ENCODE data around the gene LAMTOR4.
A peak's percentile ranks its signal among the peaks of the same experiment; 100 is the strongest.
"Not testable (repeated sequence)": the region's sequence is repeated elsewhere in the genome, so short reads cannot be mapped to it uniquely, and the experiment has no call there.

Gene LAMTOR4

DNA sequence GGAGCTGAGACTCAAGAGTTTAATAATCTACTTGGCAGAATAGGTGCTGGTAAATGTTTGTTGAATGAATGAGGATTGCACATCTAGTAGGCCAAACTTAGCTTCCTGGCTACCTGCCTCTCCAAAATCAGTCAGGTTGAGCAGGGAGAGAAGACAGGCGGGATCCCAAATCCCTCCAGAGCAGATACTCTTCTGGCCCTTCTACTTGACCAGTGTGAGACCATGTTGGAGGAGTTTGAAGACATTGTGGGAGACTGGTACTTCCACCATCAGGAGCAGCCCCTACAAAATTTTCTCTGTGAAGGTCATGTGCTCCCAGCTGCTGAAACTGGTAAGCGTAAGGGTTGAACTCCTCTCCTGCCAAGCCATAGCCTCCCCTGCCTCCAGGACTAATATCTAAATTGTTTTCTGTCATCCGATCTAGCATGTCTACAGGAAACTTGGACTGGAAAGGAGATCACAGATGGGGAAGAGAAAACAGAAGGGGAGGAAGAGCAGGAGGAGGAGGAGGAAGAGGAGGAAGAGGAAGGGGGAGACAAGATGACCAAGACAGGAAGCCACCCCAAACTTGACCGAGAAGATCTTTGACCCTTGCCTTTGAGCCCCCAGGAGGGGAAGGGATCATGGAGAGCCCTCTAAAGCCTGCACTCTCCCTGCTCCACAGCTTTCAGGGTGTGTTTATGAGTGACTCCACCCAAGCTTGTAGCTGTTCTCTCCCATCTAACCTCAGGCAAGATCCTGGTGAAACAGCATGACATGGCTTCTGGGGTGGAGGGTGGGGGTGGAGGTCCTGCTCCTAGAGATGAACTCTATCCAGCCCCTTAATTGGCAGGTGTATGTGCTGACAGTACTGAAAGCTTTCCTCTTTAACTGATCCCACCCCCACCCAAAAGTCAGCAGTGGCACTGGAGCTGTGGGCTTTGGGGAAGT, 24.2 kb upstream of the LAMTOR4 start:
- no peak for DNase-seq

DNA sequence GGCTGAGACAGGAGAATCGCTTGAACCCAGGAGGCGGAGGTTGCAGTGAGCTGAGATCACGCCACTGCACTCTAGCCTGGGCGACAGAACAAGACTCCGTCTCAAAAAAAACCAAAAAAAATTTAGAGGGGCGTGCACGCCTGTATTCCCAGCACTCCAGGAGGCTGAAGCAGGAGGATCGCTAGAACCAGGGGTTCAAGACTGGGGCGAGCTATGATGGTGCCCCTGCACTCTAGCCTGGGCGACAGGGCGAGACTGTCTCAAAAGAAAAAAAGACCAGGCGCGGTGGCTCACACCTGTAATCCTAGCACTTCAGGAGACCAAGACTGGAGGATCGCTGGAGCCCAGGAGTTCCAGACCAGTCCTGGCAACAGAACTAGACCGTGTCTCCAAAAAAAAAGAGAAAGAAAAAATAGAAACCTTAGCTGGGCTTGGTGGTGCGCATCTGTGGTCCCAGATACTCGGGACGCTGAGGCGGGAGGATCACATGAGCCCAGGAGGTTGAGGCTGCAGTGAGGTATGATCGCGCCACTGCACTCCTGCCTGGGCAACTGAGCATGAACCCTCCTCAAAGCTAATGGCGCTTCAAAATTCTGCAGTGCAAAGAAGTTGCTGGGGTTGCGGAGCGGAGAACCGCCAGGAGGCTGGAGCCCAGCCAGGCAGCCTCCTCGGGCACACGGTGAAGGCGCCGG, 22.3 kb upstream of the LAMTOR4 start:
- DNase-seq: no peak

DNA sequence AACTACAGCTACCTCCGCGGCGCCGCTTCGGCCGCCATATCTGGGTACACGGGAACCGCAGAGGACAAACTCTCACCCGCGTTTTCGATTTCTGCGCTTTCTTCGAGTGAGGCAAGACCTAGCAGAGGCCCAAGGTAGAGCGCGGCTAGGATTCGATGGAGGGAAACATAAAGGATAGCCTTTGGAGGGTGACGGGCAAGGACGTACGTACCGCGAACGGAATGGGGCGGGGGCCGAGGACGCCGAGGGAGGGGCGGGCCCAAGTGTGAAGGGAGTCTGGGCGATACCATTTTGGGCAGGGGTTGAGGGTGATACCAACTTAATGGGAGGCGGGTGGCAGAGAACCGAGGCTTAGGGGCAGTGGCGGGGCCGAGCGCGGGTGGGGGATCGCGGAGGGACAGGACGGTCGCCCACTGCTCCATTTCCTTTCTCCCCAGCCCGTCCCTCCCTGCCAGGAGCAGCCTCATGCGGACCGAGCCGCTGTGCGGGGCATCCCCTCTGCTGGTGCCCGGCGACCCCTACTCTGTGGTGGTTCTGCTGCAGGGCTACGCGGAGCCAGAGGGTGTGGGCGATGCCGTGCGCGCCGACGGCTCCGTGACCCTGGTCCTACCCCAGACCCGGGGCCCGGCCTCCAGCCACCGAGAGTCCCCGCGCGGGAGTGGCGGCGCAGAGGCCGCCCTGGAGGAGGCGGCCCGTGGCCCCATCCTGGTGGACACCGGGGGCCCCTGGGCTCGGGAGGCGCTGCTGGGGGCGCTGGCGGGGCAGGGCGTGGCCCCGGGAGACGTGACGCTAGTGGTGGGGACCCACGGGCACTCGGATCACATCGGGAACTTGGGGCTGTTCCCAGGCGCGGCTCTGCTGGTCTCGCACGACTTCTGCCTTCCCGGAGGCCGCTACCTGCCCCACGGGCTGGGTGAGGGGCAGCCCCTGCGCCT, 21.5 kb upstream of the LAMTOR4 start, which contains the start of gene MBLAC1:
MBLAC1 (plus strand) TSS at position 37 of the 935 bp plus-strand sequence; CDS start at position 466, 429 bp downstream.
- DNase-seq: peak; percentile 68

DNA sequence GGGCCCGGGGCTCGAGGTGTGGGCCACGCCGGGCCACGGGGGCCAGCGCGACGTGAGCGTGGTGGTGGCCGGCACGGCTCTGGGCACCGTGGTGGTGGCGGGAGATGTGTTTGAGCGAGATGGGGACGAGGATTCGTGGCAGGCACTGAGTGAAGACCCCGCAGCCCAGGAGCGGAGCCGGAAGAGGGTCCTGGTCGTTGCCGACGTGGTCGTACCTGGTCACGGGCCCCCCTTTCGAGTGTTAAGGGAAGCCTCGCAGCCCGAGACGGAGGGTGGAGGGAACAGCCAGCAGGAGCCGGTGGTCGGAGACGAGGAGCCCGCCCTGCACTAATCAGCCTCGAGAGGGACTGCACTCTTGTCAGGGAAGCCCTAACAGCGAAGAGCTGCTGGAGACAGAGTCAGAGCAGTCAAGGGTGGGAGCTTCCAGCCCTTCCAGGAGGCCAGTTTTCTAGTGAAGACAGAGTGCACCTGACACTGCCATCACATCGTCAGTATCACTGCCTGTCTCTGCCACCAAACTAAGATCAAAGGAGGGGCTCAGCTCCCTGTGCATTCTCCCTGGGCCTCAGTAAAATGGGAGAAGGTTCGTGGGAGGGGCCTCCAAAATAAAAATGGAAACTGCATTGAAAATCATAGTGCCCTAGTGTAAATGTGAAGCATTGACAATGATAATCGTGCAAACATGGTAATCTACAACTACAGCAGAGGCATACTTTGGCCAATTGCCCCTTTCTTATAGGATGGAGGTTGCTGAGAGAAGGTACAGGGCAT, 20.7 kb upstream of the LAMTOR4 start:
- DNase-seq: no peak

DNA sequence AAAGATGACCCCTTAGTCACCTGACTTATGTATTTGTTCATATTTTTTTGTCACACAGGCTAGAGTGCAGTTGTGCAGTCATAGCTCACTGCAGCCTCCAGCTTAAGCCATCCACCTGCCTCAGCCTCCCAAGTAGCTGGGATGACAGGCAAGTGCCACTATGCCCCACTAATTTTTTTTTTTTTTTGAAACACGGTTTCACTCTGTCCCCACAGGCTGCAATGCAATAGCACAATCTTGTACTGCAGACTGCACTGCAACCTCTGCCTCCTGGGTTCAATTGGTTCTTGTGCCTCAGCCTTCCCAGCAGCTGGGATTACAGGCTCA, 20.1 kb upstream of the LAMTOR4 start:
- no peak for DNase-seq

DNA sequence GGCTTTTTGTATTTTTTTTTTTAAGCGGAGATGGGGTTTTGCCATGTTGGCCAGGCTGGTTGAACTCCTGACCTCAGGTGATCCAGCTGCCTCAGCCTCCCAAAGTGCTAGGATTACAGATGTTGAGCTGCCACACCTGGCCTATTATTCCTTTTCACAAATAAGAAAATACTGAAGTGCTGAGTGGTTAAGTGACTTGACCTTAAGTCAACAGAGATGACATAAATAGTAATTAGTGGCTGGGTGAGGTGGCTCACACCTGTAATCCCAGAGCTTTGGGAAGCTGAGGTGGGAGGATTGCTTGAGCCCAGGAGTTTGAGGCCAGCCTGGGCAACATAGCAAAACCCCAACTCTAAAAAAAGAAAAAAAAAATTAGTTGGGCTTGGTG, 18.5 kb upstream of the LAMTOR4 start:
- not testable (repeated sequence) for DNase-seq

DNA sequence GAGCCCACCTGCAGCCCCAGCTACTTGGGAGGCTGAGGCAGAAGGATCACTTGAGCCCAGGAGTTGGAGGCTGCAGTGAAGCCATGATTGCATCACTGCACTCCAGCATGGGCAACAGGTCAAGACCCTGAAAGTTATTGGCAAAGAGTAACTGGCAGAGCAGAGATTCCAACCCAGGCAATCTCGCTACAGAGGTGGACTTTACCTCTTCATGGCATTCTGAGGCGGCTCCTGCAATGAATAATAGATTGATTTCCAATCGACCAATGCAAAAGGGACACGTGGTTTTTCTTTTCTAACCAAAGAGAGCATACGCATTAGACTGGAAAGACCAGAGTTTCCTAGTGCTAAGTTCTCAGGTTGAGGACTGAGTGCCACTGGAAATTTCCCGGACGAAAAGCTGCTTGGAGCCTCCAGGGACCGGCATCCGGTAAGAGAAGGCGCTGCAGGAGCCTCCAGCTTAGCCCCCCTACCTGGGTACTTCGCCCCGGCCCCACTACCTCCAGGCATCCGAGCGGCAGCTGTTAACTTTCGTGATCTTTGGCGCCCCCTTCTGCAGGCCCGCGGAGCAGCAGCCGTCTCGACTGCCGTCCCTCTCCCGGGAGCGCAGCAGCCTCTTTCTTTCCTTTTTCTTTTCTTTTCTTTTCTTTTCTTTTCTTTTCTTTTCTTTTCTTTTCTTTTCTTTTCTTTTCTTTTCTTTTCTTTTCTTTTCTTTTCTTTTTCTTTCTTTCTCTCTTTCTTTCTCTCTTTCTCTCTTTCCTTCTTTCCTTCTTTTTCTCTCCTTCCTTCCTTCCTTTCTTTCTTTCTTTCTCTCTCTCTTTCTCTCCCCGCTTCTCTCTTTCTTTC, 17.9 kb upstream of the LAMTOR4 start:
- DNase-seq: peak; percentile 44

DNA sequence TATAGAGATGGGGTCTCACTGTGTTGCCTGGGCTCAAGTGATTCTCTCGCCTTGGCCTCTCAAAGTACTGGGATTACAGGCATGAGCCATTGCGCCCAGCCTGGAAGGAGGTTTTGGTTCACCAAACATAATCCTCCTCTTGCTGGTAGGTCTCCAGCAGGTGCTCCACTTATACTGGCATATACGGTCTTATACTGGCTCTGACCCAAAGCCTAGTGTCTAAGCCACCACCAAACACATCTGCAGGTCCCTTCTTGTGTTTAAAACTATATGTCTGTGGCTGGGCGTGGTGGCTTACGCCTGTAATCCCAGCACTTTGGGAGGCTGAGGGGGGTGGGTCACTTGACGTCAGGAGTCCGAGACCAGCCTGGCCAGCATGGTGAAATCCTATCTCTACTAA, 16.6 kb upstream of the LAMTOR4 start:
- DNase-seq: no peak

DNA sequence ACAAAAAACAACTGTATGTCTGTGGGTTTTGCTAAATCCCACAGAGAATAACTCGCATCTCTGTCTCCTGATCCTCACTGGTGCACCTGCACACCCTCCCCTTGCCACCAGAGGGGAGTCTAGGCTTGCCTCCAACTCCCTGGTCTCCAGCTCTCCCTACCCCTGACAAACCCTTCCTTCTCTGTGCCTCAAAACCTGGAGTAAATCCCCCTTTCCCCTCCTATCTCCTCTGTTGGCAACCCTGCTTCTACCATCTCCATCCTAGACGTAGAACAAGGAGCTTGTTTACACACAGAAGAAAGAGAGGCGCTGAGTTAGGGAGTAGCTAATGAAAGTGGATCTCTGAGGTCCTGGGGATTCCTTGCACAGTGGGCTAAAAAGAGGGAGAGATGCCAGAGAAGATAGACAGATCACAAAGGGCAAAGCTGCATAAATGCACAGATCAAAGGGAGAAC, 16.0 kb upstream of the LAMTOR4 start:
- no peak for DNase-seq

DNA sequence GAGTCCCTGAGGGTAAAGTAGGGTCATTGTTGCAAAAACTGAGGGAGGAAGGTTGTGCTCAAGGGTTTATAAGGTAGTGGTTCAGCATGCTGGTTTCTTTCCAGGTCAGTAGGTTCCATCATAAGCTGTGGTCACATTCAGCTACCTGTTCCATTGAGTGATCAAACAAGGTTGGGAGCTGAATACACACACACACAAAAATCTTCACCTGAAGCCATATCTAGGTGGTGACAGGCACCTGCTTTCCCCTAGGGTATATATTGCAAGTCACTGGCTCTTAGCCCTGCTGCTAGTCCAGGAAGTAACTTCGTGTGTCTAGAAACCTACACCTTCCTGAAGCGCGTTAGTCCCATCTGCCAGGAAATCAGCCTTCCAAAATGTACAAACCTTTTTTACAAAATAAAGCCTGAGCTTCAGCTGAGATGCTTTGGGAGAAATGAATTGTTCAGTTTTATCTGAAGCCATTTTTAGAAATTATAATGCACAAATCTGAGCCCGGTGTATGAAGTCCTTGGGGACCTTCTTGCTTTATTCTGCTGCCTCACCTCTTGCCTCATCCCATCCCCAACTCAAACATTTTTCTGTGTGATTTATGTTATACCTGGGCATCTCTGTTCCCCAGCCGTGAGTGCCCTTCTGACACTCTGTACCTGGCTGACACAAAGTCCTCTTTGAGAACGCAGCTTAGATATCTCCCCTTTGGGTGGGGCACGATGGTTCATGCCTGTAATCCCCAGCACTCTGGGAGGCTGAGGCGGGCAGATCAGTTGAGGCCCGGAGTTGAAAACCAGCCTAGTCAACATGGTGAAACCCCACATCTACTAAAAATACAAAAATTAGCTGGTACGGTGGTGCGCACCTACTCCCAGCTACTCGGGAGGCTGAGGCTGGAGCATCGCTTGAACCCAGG, 10.6 kb upstream of the LAMTOR4 start:
- no peak for DNase-seq

DNA sequence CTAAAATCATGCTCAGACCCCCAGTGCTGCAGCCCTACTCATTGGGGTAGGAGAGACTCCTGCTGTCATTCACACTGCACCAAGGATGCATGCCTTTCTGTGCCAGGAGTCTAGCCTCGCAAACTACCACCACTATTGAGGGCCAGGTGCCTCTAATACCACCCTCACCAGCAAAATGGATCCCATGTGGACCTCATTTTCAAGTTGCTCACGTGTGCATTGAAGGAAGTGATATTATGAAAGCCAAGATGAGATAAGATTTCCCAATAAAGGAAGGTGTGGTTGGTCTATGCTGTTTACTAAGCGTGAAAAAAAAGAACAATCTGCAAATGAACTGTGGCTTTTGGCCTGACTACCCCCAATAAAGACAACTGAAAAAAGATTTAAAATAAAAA, 7.2 kb upstream of the LAMTOR4 start:
- DNase-seq: no peak

DNA sequence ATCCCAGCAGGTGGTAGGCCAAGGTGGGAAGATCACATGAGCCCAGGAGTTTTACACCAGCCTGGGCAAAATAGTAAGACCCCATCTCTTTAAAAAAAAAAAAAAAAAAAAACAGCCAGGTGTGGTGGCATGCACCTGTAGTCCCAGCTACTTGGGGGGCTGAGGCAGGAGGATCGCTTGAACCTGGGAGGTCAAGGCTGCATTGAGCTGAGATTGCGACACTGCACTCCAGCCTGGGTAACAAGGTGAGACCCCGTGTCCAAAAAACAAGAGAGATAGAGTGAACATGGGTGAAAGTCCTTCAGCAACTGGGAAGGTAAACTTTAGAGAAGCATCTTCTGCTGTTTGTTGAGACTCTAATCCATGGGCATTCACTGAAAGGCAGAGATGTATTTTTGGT, 6.3 kb upstream of the LAMTOR4 start:
- DNase-seq: no peak

DNA sequence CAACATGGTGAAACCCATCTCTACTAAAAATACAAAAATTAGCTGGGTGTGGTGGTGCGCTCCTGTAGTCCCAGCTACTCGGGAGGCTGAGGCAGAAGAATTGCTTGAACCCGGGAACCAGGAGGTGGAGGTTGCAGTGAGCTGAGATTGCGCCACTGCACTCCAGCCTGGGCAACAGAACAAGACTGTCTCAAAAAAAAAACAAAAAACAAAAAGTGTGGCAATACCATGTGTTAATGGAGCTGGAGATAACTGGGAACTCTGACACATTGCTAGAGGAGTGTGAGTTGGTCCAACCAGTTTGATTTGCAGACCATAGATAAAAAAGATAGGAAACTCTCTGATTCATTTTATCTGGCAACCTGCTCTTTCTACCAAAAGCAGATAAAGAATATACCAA, 2.4 kb upstream of the LAMTOR4 start:
- DNase-seq: not testable (repeated sequence)

DNA sequence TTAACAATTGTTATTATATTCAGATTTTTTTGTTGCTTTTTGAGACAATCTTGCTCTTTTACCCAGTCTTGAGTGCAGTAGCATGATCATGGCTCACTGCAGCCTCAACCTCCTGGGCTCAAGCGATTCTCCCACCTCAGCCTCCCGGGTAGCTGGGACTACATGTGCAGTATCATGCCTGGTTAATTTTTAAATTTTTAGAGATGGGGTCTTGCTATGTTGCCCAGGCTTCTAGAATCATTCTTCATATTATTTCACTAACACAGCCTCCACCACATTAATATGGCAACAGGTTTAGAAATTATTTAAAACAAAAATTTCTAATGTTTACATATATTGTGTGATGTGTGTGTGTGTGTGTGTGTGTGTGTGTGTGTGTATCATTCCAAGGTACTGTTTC, 1.4 kb upstream of the LAMTOR4 start:
- no peak for DNase-seq

DNA sequence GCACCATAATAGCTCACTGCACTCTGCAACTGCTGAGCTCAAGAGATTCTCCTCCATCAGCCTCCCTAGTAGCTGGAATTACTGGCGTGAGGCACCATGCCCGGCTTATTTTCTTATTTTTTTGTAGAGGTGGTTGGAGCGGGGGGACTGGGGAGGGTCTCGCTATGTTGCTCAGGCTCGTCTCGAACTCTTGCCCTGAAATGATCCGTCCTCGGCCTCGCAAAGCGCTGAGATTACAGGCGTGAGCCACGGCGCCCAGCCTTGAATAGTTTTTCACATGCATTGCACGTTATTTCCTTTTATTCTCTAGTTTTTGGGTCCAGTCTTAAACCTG, 526 bp upstream of the LAMTOR4 start:
- DNase-seq: no peak

DNA sequence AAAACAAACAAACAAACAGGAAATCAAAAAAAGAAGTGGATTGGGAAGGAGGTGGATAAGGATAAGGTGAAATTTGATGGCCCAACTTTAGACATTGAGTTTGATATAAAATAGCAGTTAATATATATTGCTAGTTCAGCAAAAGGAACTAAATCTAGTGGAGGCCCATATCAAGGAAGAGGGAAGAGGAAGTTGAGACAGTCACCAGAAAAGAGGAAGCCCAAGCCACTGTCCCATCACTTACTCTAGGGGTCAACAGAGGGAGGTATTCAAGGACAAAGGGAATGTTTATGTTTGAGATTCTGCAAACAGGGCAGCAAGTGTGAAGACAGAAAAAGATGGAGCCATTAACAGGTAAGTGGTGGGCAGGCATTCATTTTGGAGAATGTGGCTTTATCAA, 3.7 kb downstream of the LAMTOR4 start:
- no peak for DNase-seq

DNA sequence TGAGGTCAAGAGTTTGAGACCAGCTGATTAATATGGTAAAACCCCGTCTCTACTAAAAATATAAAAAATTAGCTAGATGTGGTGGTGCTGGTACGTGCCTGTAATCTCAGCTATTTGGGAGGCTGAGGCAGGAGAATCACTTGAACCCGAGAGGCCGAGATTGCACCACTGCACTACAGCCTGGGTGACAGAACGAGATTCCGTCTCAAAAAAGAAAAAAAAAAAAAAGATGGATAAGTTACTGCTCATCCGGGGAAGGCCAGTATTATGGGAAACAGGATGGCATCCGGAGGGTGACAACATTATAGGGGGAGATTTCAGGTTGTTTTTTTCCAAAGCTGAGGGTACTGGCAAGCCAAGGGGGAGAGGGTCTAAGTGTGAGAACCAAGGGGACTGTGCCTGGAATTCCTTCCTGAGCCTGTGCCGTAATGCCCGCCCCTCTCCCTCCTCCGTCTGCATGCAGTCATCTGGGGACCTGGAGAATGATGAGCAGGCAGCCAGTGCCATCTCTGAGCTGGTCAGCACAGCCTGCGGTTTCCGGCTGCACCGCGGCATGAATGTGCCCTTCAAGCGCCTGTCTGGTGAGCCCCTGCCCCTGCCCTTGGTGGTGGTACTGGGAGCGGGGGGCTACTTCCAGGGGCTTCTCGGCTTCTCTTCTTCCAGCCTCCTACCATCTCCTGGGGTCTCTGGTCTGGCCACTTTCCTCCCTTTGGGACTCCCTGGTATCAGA, 4.4 kb downstream of the LAMTOR4 start:
- no peak for DNase-seq

DNA sequence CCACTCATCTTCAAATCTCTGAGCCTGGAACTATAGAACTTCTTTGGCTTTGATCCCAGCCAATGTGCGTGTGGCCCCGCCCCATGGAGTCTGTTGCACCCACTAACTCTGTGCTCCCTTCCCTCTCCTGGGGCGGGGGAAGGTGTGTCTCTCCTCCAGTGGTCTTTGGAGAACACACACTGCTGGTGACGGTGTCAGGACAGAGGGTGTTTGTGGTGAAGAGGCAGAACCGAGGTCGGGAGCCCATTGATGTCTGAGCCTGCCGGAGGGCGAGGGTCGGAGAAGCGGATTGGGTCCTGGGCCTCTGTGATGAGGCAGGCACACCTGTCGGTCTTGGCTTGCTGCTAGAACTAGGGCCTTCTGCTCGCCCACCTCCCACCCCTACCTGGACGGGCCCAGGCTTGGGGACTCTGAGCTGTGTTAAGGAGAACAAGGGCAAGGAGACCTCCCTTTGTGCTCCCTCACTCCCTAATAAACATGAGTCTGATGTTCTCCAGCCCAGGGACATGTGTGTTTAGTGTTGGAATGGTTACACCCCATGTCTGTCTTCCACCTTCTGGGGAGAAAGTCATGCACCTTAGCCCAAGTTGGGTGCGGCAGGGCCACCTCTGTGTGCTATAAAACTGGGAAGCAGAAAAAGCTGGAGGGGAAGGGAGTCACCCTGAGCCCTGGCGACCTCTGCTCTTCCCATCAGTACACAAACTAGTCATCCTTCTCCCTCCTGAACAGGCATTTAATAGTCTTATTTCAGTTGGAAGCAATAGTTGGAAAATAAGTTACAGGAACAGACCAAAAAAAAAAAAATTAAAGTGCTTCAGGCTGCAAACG, 5.2 kb downstream of the LAMTOR4 start:
- no peak for DNase-seq
